Keratinocyte (primary cell): Measurements from ENCODE around the gene LMO3. TPM values are rescaled to one million over a fixed set of nuclear protein-coding genes. Genes with fewer than 3 reads are reported as not detected.

Source experiments
- DNase-seq: peaks from one replicate; pipeline ENCODE4 v3.0.0-alpha.2; 2011; ENCODE audit warnings: low read depth, missing footprints, low spot score
- FAIRE-seq: peaks from 2 replicates; lab custom pipeline; 2011; peaks lifted over from hg19 to GRCh38; lab: Jason Lieb, UNC
- H2AFZ ChIP-seq: 2 replicates; pipeline ENCODE4 v1.6.0; 2012; ENCODE audit warnings: low read length, control low read depth, inconsistent platforms; ENCODE audit not compliant: control insufficient read depth
- H3K27ac ChIP-seq: 2 replicates; pipeline ENCODE4 v1.5.1; 2011; ENCODE audit warnings: low read length; ENCODE audit not compliant: control insufficient read depth, insufficient read depth
- H3K27me3 ChIP-seq: 3 replicates; pipeline ENCODE4 v1.6.0; 2011; ENCODE audit warnings: low read length; ENCODE audit not compliant: control insufficient read depth, insufficient read depth; ENCODE audit errors: extremely low read depth
- H3K36me3 ChIP-seq, 2 experiments: 2 replicates in 1 of 2; 3 replicates in 1 of 2; pipeline ENCODE4 v1.5.1; 2011; ENCODE audit warnings: low read length in 2 of 2, mild to moderate bottlenecking in 1 of 2; ENCODE audit not compliant: control insufficient read depth in 2 of 2, insufficient read depth in 2 of 2; ENCODE audit errors: extremely low read depth in 1 of 2
- H3K4me1 ChIP-seq: 3 replicates; pipeline ENCODE4 v1.5.1; 2011; ENCODE audit warnings: low read length; ENCODE audit not compliant: control insufficient read depth, insufficient read depth; ENCODE audit errors: extremely low read depth
- H3K4me2 ChIP-seq: 3 replicates; pipeline ENCODE4 v1.6.0; 2011; ENCODE audit warnings: low read depth, low read length; ENCODE audit not compliant: control insufficient read depth, insufficient read depth; ENCODE audit errors: extremely low read depth
- H3K4me3 ChIP-seq, 3 experiments: fragments of 200-600 bp in 1 of 3; sonication (generic) in 1 of 3; 2 replicates in 2 of 3; 3 replicates in 1 of 3; pipeline ENCODE4 v1.5.1; 2011 to 2016; ENCODE audit warnings: low read length in 3 of 3, mild to moderate bottlenecking in 3 of 3, control low read depth in 2 of 3, inconsistent platforms in 1 of 3, low read depth in 1 of 3, mixed read lengths in 1 of 3, mixed run types in 1 of 3, moderate library complexity in 1 of 3; ENCODE audit not compliant: control insufficient read depth in 2 of 3, insufficient read depth in 2 of 3; ENCODE audit errors: extremely low read depth in 1 of 3
- H3K79me2 ChIP-seq: 2 replicates; pipeline ENCODE4 v1.6.0; 2012; ENCODE audit warnings: low read length; ENCODE audit not compliant: control insufficient read depth, insufficient read depth
- H3K9ac ChIP-seq: 3 replicates; pipeline ENCODE4 v1.6.0; 2011; ENCODE audit warnings: low read length; ENCODE audit not compliant: control insufficient read depth, insufficient read depth; ENCODE audit errors: extremely low read depth
- H3K9me1 ChIP-seq: 3 replicates; pipeline ENCODE4 v1.6.0; 2011; ENCODE audit warnings: low read length; ENCODE audit not compliant: control insufficient read depth, insufficient read depth; ENCODE audit errors: extremely low read depth
- H3K9me3 ChIP-seq: 2 replicates; pipeline ENCODE4 v1.5.1; 2012; ENCODE audit warnings: low read depth, low read length; ENCODE audit not compliant: control insufficient read depth
- H4K20me1 ChIP-seq: 3 replicates; pipeline ENCODE4 v1.6.0; 2011; ENCODE audit warnings: low read length; ENCODE audit not compliant: control insufficient read depth, insufficient read depth; ENCODE audit errors: extremely low read depth
- EZH2 ChIP-seq: IDR thresholded peaks from one replicate; pipeline ENCODE4 v1.6.1; 2012; ENCODE audit warnings: inconsistent platforms, mild to moderate bottlenecking, low read length, moderate library complexity
- dilution Hi-C: fragments of 300-500 bp; cut with MboI; formaldehyde crosslinking; loops from one replicate; pipeline ENCODE4 v1.7.0; 2020; ENCODE audit warnings: low sequenced_read_pairs; ENCODE audit not compliant: extremely low pct_ligation_motif_present
- polyA plus RNA-seq, 5 experiments: library from polyadenylated mRNA; depleted of rRNA in 3 of 5; stranded (reverse) in 3 of 5; stranded (forward) in 1 of 5; unstranded in 1 of 5; fragments of >200 nt; gene quantifications; 1 replicate in 1 of 5; 2 replicates in 3 of 5; 3 replicates in 1 of 5; pipeline versions ENCODE4 v1.2.1 to v1.2.3, GENCODE V29; 2011 to 2012; ENCODE audit warnings: missing spikeins in 2 of 5, low read depth in 1 of 5, low replicate concordance in 1 of 5
- TF ChIP-seq, protein P1 (sequence below), 3 experiments: IDR thresholded peaks in 1 of 3; conservative IDR thresholded peaks in 1 of 3; optimal IDR thresholded peaks in 1 of 3; 2 replicates in 2 of 3; 3 replicates in 1 of 3; pipeline versions ENCODE3 to v1.5.1; 2011; ENCODE audit warnings: low read length in 3 of 3, mild to moderate bottlenecking in 3 of 3, moderate library complexity in 2 of 3, control low read depth in 1 of 3, inconsistent platforms in 1 of 3; ENCODE audit not compliant: insufficient read depth in 2 of 3; ENCODE audit errors: extremely low read depth in 1 of 3

Gene LMO3
- polyA plus RNA-seq, 1 donor (not counting 4 experiments of a cell fraction or from before 2014, with no cell fraction given), result not detected

GRCh38 chr12:16562921-16563320 is 43.0 kb downstream of the LMO3 start:
- H4K20me1 ChIP-seq, result no peaks in the 10 kb centered on the region
- H3K9me1 ChIP-seq, result no peaks in the 10 kb centered on the region
- no peaks in the 10 kb centered on the region for H3K4me1 ChIP-seq
- dilution Hi-C loops, result no loop called here
- no peaks in the 10 kb centered on the region for H3K36me3 ChIP-seq
- no peak for TF ChIP-seq EZH2
- TF ChIP-seq, protein P1, sequence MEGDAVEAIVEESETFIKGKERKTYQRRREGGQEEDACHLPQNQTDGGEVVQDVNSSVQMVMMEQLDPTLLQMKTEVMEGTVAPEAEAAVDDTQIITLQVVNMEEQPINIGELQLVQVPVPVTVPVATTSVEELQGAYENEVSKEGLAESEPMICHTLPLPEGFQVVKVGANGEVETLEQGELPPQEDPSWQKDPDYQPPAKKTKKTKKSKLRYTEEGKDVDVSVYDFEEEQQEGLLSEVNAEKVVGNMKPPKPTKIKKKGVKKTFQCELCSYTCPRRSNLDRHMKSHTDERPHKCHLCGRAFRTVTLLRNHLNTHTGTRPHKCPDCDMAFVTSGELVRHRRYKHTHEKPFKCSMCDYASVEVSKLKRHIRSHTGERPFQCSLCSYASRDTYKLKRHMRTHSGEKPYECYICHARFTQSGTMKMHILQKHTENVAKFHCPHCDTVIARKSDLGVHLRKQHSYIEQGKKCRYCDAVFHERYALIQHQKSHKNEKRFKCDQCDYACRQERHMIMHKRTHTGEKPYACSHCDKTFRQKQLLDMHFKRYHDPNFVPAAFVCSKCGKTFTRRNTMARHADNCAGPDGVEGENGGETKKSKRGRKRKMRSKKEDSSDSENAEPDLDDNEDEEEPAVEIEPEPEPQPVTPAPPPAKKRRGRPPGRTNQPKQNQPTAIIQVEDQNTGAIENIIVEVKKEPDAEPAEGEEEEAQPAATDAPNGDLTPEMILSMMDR (optimal IDR thresholded peaks at IDR 0.05 in 1 of 3, IDR thresholded peaks at IDR 0.05 in 1 of 3, conservative IDR thresholded peaks at IDR 0.05 in 1 of 3; ENCODE audit: extremely low read depth in 1 of 3, insufficient read depth in 2 of 3, low read length in 3 of 3), result no peak
- H3K27me3 ChIP-seq, result no peaks in the 10 kb centered on the region
- FAIRE-seq (no peak), DNase-seq (no peak)
- no peak overlapping the region for H3K27ac ChIP-seq
- no peak overlapping the region for H3K9ac ChIP-seq
- H3K4me3 ChIP-seq, result no peak overlapping the region
- no peaks in the 10 kb centered on the region for H3K79me2 ChIP-seq
- no peaks in the 10 kb centered on the region for H3K9me3 ChIP-seq
- no peak overlapping the region for H3K4me2 ChIP-seq
- H2AFZ ChIP-seq, result no peak overlapping the region

DNA sequence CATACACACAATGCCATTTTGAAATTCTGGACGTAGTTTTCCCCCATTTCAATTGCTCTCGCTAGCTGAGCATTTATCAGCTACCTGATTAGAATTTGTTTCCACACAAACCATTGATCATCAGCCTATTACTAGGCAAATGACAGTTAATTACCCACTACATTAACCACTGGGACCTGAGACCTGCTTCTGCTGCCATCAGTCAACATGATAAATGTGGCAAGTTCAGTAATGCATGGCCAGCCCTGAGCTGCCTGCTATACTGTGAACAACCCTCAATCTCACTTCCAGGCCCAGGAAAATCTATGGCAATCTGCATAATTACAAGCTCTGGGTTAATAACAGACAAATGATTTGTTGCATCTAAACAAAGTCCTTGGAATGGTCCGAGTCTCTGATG is 43.5 kb downstream of the LMO3 start:
- Histone ChIP-seq H3K4me1 (no peaks in the 10 kb centered on the region), H3K27ac (no peak overlapping the region), H3K36me3 (no peaks in the 10 kb centered on the region), H3K9me1 (no peaks in the 10 kb centered on the region), H3K9ac (no peak overlapping the region), H2AFZ (no peak overlapping the region), H3K9me3 (no peaks in the 10 kb centered on the region), H3K79me2 (no peaks in the 10 kb centered on the region), H3K4me3 (no peak overlapping the region), H4K20me1 (no peaks in the 10 kb centered on the region), H3K27me3 (no peaks in the 10 kb centered on the region), H3K4me2 (no peak overlapping the region)
- TF ChIP-seq, protein P1 (optimal IDR thresholded peaks at IDR 0.05 in 1 of 3, IDR thresholded peaks at IDR 0.05 in 1 of 3, conservative IDR thresholded peaks at IDR 0.05 in 1 of 3; ENCODE audit: extremely low read depth in 1 of 3, insufficient read depth in 2 of 3, low read length in 3 of 3), result no peak
- no peak for TF ChIP-seq EZH2
- dilution Hi-C loops, result no loop called here
- DNase-seq (no peak), FAIRE-seq (no peak)
